ENCODE data around the gene XYLT1. TPM values are rescaled to one million over a fixed set of nuclear protein-coding genes. Genes with fewer than 3 reads are reported as not detected.

The XYLT1 gene
- total RNA-seq, 2 donors from 2014 or later, result 5.1 to 19.3 TPM

DNA sequence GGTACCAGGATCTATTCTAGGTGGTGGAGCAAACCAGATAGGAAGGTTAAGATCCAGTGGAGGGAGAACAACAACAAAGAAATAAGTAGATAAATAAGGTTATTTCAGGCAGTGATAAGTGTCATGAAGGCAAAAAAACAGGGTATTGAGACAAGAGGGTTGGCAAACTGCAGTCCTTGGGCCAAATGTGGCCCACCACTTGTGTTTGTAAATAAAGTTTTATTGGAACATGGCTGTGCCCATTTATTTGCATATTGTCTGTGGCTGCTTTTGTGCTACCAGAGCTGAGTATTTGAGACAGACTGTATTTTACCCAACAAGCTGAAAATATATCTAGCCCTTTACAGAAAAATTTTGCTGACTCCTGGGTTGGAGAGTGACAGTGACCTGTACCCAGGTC, 361.3 kb downstream of the XYLT1 start:
- intact Hi-C loops (cut with DNase I), result no loop called here
- no peaks in the 10 kb centered on the region for H3K27me3 ChIP-seq (replicated peaks; ENCODE audit: insufficient read depth)
- DNase-seq (ENCODE audit: low spot score), result no peak
- H3K9me3 ChIP-seq, result no peaks in the 10 kb centered on the region
- H3K4me3 ChIP-seq, result no peak overlapping the region
- H3K4me1 ChIP-seq (replicated peaks), result no peaks in the 10 kb centered on the region
- no peaks in the 10 kb centered on the region for H3K36me3 ChIP-seq
- no peak overlapping the region for H3K27ac ChIP-seq
- TF ChIP-seq, protein P1, sequence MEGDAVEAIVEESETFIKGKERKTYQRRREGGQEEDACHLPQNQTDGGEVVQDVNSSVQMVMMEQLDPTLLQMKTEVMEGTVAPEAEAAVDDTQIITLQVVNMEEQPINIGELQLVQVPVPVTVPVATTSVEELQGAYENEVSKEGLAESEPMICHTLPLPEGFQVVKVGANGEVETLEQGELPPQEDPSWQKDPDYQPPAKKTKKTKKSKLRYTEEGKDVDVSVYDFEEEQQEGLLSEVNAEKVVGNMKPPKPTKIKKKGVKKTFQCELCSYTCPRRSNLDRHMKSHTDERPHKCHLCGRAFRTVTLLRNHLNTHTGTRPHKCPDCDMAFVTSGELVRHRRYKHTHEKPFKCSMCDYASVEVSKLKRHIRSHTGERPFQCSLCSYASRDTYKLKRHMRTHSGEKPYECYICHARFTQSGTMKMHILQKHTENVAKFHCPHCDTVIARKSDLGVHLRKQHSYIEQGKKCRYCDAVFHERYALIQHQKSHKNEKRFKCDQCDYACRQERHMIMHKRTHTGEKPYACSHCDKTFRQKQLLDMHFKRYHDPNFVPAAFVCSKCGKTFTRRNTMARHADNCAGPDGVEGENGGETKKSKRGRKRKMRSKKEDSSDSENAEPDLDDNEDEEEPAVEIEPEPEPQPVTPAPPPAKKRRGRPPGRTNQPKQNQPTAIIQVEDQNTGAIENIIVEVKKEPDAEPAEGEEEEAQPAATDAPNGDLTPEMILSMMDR (IDR thresholded peaks at IDR 0.05), result no peak
- TF ChIP-seq POLR2A (IDR thresholded peaks at IDR 0.05) (no peak), POLR2AphosphoS5 (IDR thresholded peaks at IDR 0.05) (no peak)

- Histone ChIP-seq H3K27ac (no peak overlapping the region), H3K4me1 (replicated peaks) (no peaks in the 10 kb centered on the region), H3K9me3 (no peaks in the 10 kb centered on the region), H3K36me3 (no peaks in the 10 kb centered on the region), H3K27me3 (replicated peaks; ENCODE audit: insufficient read depth) (no peaks in the 10 kb centered on the region), H3K4me3 (no peak overlapping the region)
- DNase-seq (ENCODE audit: low spot score), result no peak
- 94% methylated on average over 11 of the region's 17 CpGs for WGBS
- TF ChIP-seq POLR2A (IDR thresholded peaks at IDR 0.05) (no peak), POLR2AphosphoS5 (IDR thresholded peaks at IDR 0.05) (no peak)
- TF ChIP-seq, protein P1 (IDR thresholded peaks at IDR 0.05), result no peak
- intact Hi-C loops (cut with DNase I), result no loop called here
Measured at GRCh38 chr16:17108596-17108995, 362.2 kb downstream of the XYLT1 start.

DNA sequence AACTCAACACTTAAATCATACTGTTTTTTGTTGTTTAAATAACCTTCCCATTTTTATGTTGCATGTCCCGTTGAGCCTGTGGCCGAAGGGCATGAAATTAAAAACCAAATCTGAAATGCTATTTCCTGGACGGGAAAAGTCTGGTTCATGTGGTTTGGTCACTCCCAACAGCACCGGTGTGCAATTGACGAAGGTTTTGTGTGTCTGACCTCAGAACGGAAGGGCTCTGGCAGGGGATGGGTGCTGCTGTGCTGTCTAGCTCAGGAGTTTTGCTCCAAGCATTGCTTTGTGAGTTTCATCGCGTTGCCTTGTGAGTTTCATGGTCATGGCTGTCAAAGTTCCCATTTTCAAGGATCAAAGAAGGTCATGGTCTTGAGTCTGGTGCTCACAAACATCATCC, 363.3 kb downstream of the XYLT1 start:
- intact Hi-C loops (cut with DNase I), result no loop called here
- TF ChIP-seq POLR2AphosphoS5 (IDR thresholded peaks at IDR 0.05) (no peak), POLR2A (IDR thresholded peaks at IDR 0.05) (no peak)
- TF ChIP-seq, protein P1 (IDR thresholded peaks at IDR 0.05), result no peak
- Histone ChIP-seq H3K27ac (no peak overlapping the region), H3K4me3 (no peak overlapping the region), H3K36me3 (no peaks in the 10 kb centered on the region), H3K9me3 (no peaks in the 10 kb centered on the region), H3K4me1 (replicated peaks) (no peaks in the 10 kb centered on the region), H3K27me3 (replicated peaks; ENCODE audit: insufficient read depth) (no peaks in the 10 kb centered on the region)
- WGBS, result 91% methylated on average over 8 of the region's 8 CpGs
- no peak for DNase-seq (ENCODE audit: low spot score)

GRCh38 chr16:17106243-17106791, 364.4 kb downstream of the XYLT1 start:
- H3K4me1 ChIP-seq (replicated peaks), result no peaks in the 10 kb centered on the region
- H3K27ac ChIP-seq, result no peak overlapping the region
- no peak overlapping the region for H3K4me3 ChIP-seq
- no peaks in the 10 kb centered on the region for H3K36me3 ChIP-seq
- H3K9me3 ChIP-seq, result no peaks in the 10 kb centered on the region
- 66% methylated on average over 14 of the region's 14 CpGs for WGBS
- no peaks in the 10 kb centered on the region for H3K27me3 ChIP-seq (replicated peaks; ENCODE audit: insufficient read depth)
- TF ChIP-seq POLR2A (IDR thresholded peaks at IDR 0.05) (no peak), POLR2AphosphoS5 (IDR thresholded peaks at IDR 0.05) (no peak)
- TF ChIP-seq, protein P1 (IDR thresholded peaks at IDR 0.05), result no peak
- intact Hi-C loops (cut with DNase I), result no loop called here
- DNase-seq (ENCODE audit: low spot score), result no peak

DNA sequence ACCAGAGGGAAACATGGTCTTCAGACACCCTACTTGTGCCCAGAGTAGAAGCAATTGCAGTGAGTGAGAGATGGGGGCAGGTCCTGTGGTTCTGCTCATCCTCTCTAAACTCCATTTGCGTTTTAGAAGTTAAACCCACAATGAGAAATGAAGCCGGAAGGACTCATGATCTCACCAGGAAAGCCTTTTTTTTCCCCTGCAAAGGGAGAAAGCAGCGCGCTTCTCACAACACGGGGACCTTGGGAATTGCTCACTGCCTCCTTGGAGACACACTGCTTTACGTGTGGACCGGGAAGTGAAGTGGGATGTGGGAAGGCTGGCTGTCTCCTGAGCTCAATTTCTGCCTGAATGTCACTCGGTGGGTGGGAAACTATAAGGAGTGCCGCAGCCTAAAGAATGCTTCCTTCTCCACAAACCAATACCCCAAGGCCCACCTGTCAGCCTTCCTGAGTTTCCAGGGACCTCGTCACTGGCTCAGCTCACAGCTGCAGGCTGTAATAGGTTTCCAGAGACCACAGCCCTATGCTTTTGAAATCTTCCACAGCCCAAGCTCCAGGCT, 365.4 kb downstream of the XYLT1 start:
- H3K9me3 ChIP-seq, result no peaks in the 10 kb centered on the region
- no peak overlapping the region for H3K27ac ChIP-seq
- H3K36me3 ChIP-seq, result no peaks in the 10 kb centered on the region
- TF ChIP-seq POLR2A (IDR thresholded peaks at IDR 0.05) (no peak), POLR2AphosphoS5 (IDR thresholded peaks at IDR 0.05) (no peak)
- TF ChIP-seq, protein P1 (IDR thresholded peaks at IDR 0.05), result no peak
- H3K4me3 ChIP-seq, result no peak overlapping the region
- no peaks in the 10 kb centered on the region for H3K27me3 ChIP-seq (replicated peaks; ENCODE audit: insufficient read depth)
- intact Hi-C loops (cut with DNase I), result no loop called here
- 71% methylated on average over 10 of the region's 10 CpGs for WGBS
- DNase-seq (ENCODE audit: low spot score), result no peak
- no peaks in the 10 kb centered on the region for H3K4me1 ChIP-seq (replicated peaks)
